Lung microvascular endothelial cell (primary cell): ENCODE results near the gene SOCS4. TPM values are rescaled to one million over a fixed set of nuclear protein-coding genes. Genes with fewer than 3 reads are reported as not detected.
A peak's percentile ranks its signal among the peaks of the same experiment; 100 is the strongest.
"Not testable (repeated sequence)": the region's sequence is repeated elsewhere in the genome, so short reads cannot be mapped to it uniquely, and the experiment has no call there.

Experiments used
- DNase-seq, 2 donors: peaks; one replicate each; pipeline versions ENCODE4 v3.0.0 to v3.0.0-alpha.2; 2010; ENCODE audit warnings: low read depth in 2 of 2
- total RNA-seq: library from RNA; depleted of rRNA; stranded (reverse); fragments of >200 nt; gene quantifications from 2 replicates; pipeline ENCODE4 v1.2.1, GENCODE V29; 2014

Gene SOCS4
- total RNA-seq: 10.9 and 16.7 TPM in 2 replicates

GRCh38 chr14:55026793-55027561, at the start of gene SOCS4, which contains the start of gene WDHD1:
Gene SOCS4 (plus strand): TSS chr14:55027236. CDS start chr14:55043042, 15,806 bp downstream.
Gene WDHD1 (minus strand): TSS chr14:55027099. CDS start chr14:55026787, 312 bp downstream.
- DNase-seq: peak; percentile 95 to 96

GRCh38 chr14:54979039-54979438, 48.0 kb upstream of the SOCS4 start:
- no peak for DNase-seq

GRCh38 chr14:54981698-54982097, 45.3 kb upstream of the SOCS4 start:
- peak; percentile 30 to 40 for DNase-seq

- no peak for DNase-seq
Measured at GRCh38 chr14:54985156-54985555, 41.9 kb upstream of the SOCS4 start.

- DNase-seq: no peak
Measured at GRCh38 chr14:55000381-55000780, 26.7 kb upstream of the SOCS4 start.

GRCh38 chr14:55005071-55005470, 22.0 kb upstream of the SOCS4 start:
- DNase-seq: peak; percentile 5 to 37

- no peak for DNase-seq
Measured at GRCh38 chr14:55015006-55015405, 12.0 kb upstream of the SOCS4 start.

GRCh38 chr14:55019968-55020554, 7.0 kb upstream of the SOCS4 start:
- peak in 1 of 2 donors; percentile 5 for DNase-seq

GRCh38 chr14:55024365-55024764, 2.7 kb upstream of the SOCS4 start:
- DNase-seq: not testable (repeated sequence)

- no peak for DNase-seq
Measured at GRCh38 chr14:55025948-55026347, 1.1 kb upstream of the SOCS4 start.

- no peak for DNase-seq
Measured at GRCh38 chr14:55026441-55026792, 619 bp upstream of the SOCS4 start.

- DNase-seq: peak; percentile 14 to 18
Measured at GRCh38 chr14:55028066-55028465, 1.0 kb downstream of the SOCS4 start.

GRCh38 chr14:55028476-55028875, 1.4 kb downstream of the SOCS4 start:
- DNase-seq: no peak

GRCh38 chr14:55031190-55031589, 4.2 kb downstream of the SOCS4 start:
- DNase-seq: no peak

- DNase-seq: not testable (repeated sequence)
Measured at GRCh38 chr14:55037995-55038394, 11.0 kb downstream of the SOCS4 start.

- no peak for DNase-seq
Measured at GRCh38 chr14:55038708-55039107, 11.7 kb downstream of the SOCS4 start.

GRCh38 chr14:55043528-55043927, 16.5 kb downstream of the SOCS4 start:
- no peak for DNase-seq

GRCh38 chr14:55045087-55045486, 18.1 kb downstream of the SOCS4 start:
- no peak for DNase-seq

GRCh38 chr14:55047301-55048053, 20.4 kb downstream of the SOCS4 start:
- DNase-seq: no peak

- no peak for DNase-seq
Measured at GRCh38 chr14:55048900-55049436, 21.9 kb downstream of the SOCS4 start.

- no peak for DNase-seq
Measured at GRCh38 chr14:55051165-55051422, 24.1 kb downstream of the SOCS4 start.
